ENCODE measurements around the gene EVA1C. TPM values are rescaled to one million over a fixed set of nuclear protein-coding genes. Genes with fewer than 3 reads are reported as not detected.
"Not testable (repeated sequence)": the region's sequence is repeated elsewhere in the genome, so short reads cannot be mapped to it uniquely, and the experiment has no call there.

The EVA1C gene
- total and polyA plus RNA-seq, 9 donors, result 1.3 to 2.9 (median 2.0) TPM

DNA sequence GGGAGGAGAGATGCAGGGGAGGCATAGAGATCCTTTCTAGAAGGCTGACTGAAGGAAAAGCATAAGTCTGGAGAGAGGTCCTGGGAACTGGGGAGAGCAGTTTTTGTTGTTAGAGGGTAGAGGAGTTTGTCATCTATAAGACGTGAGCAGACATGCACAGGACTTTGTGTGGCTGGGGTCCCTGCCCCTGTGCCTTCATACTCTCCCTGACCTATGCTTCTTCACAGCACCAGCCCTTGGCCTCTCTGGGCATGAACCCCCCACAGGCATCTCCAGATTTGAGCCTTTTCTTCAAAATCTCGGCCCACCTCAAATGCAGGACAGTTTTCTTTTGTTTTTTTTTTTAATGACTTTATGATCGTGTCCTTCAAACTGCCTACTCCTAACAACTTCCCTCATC is 79.9 kb downstream of the EVA1C start:
- H3K27ac ChIP-seq (ENCODE audit: low read length), result no peak overlapping the region
- WGBS (ENCODE audit: insufficient coverage), result no CpG with 5 or more reads among the region's 3 CpGs
- H3K4me1 ChIP-seq (ENCODE audit: control insufficient read depth, insufficient read depth, low read length), result no peaks in the 10 kb centered on the region
- no peaks in the 10 kb centered on the region for H3K36me3 ChIP-seq (ENCODE audit: control insufficient read depth, insufficient read depth, low read length)
- no peaks in the 10 kb centered on the region for H3K27me3 ChIP-seq (ENCODE audit: control insufficient read depth, insufficient read depth, low read length)
- no peak for DNase-seq
- H3K4me3 ChIP-seq (ENCODE audit: low read length), result no peak overlapping the region
- peaks cover 8% of the 10 kb centered on the region for H3K9me3 ChIP-seq (replicated peaks; ENCODE audit: control insufficient read depth, low read depth, low read length)

DNA sequence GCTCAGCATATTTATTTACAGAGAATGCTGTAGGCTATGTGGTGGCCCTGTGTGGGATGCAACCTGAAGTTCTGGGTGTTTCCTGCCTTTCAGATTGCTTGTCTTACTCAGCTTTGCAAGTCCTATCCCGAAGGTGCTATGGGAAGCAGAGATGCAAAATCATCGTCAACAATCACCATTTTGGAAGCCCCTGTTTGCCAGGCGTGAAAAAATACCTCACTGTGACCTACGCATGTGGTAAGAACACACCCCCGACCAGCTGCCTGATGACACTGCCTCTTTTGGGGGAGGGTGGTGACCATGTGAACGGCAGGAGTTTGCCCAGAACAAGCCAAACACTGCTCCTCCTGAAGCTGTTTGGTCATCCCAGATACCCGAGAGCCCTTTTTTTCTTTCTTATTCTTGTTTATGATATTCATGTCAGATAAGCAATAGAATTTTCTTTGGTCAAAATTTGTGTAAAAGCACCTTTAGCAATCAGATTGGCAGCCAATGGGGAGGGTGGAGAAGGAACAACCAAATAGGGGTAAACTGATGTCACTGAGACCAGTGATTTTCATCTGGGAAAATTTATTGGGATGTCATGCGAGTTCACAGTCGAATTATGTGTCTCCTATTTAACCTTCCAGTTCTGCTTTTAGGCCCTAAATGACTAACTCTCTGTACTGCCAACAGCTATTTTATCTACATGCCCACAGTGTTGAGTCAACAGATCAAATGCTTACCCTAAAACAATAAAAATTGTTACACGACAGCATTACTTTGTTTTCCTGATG is 82.6 kb downstream of the EVA1C start:
- WGBS (ENCODE audit: insufficient coverage), result 75% methylated on average over 2 of the region's 10 CpGs
- Histone ChIP-seq H3K36me3 (ENCODE audit: control insufficient read depth, insufficient read depth, low read length) (no peaks in the 10 kb centered on the region), H3K27ac (ENCODE audit: low read length) (no peak overlapping the region)

DNA sequence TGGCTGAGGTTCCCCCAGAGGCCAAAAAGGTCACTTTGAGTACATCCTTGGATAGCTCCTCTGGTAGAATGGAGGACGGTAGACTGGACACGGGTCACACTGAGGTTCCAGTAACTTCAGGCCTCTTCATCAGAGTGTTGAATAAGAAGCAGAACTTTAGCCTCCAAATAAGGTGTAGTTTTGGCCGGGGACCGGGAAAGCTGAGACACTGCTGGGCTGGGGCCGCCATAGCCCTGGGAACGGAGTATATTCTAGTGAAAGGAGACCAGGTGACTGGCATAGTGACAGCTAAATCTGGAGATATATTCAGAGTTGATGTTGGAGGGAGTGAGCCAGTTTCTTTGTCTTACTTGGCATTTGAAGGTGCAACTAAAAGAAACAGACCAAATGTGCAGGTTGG is 84.1 kb downstream of the EVA1C start:
- no peak overlapping the region for H3K27ac ChIP-seq (ENCODE audit: low read length)
- H3K4me1 ChIP-seq (ENCODE audit: control insufficient read depth, insufficient read depth, low read length), result peaks cover 10% of the 10 kb centered on the region
- H3K27me3 ChIP-seq (ENCODE audit: control insufficient read depth, insufficient read depth, low read length), result no peaks in the 10 kb centered on the region
- H3K36me3 ChIP-seq (ENCODE audit: control insufficient read depth, insufficient read depth, low read length), result no peaks in the 10 kb centered on the region
- WGBS (ENCODE audit: insufficient coverage), result 87% methylated on average over 6 of the region's 6 CpGs
- no peak overlapping the region for H3K4me3 ChIP-seq (ENCODE audit: low read length)
- peak; percentile 51 for DNase-seq
- no peaks in the 10 kb centered on the region for H3K9me3 ChIP-seq (replicated peaks; ENCODE audit: control insufficient read depth, low read depth, low read length)

More for the DNA sequence above, 82.6 kb downstream of the EVA1C start:
- H3K9me3 ChIP-seq (replicated peaks; ENCODE audit: control insufficient read depth, low read depth, low read length), result no peaks in the 10 kb centered on the region
- H3K4me3 ChIP-seq (ENCODE audit: low read length), result no peak overlapping the region
- no peaks in the 10 kb centered on the region for H3K27me3 ChIP-seq (ENCODE audit: control insufficient read depth, insufficient read depth, low read length)
- DNase-seq, result no peak
- H3K4me1 ChIP-seq (ENCODE audit: control insufficient read depth, insufficient read depth, low read length), result peaks cover 10% of the 10 kb centered on the region

DNA sequence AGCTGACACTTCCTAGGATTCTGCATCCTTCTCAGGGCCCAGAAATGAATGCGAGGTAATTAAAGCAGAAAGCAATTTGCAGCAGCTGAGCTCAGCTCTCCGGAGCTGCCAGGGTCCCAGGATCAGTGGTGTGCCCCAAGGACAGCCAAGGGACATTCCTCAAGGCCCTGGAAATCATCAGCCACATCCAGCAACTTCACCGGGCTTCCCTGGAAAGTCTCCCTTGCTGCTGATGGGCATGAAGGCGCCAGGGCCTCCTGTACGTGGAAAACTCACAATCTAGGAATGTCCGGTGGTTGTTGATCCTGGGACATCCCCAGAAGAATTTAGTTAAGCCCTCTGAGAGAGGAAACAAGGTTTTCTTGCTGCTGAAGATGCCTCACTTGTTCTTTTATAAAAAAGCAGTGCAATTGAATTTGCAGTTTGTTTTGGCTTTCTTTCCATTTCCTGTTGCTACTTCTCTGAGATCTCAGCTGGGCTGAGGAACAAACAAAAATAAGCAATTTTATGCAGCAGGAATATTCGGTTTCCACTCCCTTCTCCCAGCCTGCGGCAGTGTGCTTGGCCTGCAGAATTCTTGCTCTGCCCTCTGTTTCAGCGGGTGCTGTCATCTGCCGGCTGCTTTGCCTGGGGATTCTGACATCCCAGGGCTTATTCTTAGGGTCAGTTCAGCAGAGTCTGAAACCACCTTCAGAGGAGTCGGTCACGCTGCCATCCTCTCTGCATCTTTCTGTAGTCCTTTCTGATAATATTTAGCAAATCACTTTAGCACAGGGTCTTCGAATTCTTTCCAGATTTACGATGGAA is 86.9 kb downstream of the EVA1C start:
- H3K4me3 ChIP-seq (ENCODE audit: low read length), result no peak overlapping the region
- H3K9me3 ChIP-seq (replicated peaks; ENCODE audit: control insufficient read depth, low read depth, low read length), result no peaks in the 10 kb centered on the region
- peak; percentile 46 for DNase-seq
- H3K36me3 ChIP-seq (ENCODE audit: control insufficient read depth, insufficient read depth, low read length), result no peaks in the 10 kb centered on the region
- WGBS (ENCODE audit: insufficient coverage), result 25% methylated on average over 10 of the region's 14 CpGs
- peak overlapping the region; percentile 20 for H3K27ac ChIP-seq (ENCODE audit: low read length)
- peaks cover 10% of the 10 kb centered on the region for H3K4me1 ChIP-seq (ENCODE audit: control insufficient read depth, insufficient read depth, low read length)
- no peaks in the 10 kb centered on the region for H3K27me3 ChIP-seq (ENCODE audit: control insufficient read depth, insufficient read depth, low read length)

DNA sequence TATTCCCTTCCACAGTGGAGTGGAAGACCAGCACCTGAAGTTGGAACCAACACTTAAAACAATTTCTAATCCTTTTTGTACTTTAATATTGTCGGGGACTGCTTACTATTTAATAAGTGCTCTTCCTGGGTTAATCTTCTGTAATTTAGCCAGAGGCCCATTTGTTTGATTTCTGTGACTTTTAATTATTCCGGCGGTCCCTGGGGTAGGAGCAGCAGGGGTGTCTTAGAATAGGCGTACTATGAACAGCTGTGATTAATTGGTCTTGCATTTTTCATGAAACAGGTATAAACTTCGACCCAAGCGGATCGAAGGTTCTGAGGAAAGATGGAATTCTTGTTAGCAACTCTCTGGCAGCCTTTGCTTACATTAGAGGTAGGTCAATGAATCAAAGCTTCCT is 91.1 kb downstream of the EVA1C start:
- WGBS (ENCODE audit: insufficient coverage), result 97% methylated on average over 6 of the region's 7 CpGs

DNA sequence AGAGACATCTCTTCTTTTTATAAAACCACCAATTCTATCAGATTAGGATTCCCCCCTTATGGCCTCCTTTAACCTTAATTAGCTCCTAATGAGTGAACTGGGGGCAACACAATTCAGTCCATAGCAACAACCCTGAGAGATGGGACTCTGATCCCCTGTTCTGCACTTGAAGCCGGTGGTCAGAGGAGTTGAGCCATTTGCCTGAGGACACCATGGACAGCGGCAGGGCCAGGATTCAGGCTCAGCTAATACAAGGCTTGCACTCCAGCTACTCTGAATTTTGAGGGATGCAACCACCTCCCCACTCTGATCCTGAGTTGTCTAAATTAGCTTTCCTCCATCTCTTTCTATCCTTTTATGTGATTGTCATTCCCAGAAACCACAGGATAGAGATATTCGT is 93.3 kb downstream of the EVA1C start:
- not testable (repeated sequence) for DNase-seq; H3K4me1 ChIP-seq (ENCODE audit: control insufficient read depth, insufficient read depth, low read length); H3K4me3 ChIP-seq (ENCODE audit: low read length); H3K27me3 ChIP-seq (ENCODE audit: control insufficient read depth, insufficient read depth, low read length); H3K9me3 ChIP-seq (replicated peaks; ENCODE audit: control insufficient read depth, low read depth, low read length); H3K36me3 ChIP-seq (ENCODE audit: control insufficient read depth, insufficient read depth, low read length); H3K27ac ChIP-seq (ENCODE audit: low read length)
- no CpG with 5 or more reads among the region's 3 CpGs for WGBS (ENCODE audit: insufficient coverage)

More for the DNA sequence above, 91.1 kb downstream of the EVA1C start:
- H3K4me1 ChIP-seq (ENCODE audit: control insufficient read depth, insufficient read depth, low read length), result peaks cover 16% of the 10 kb centered on the region
- not testable (repeated sequence) for H3K27ac ChIP-seq (ENCODE audit: low read length); H3K9me3 ChIP-seq (replicated peaks; ENCODE audit: control insufficient read depth, low read depth, low read length); H3K27me3 ChIP-seq (ENCODE audit: control insufficient read depth, insufficient read depth, low read length); DNase-seq; H3K4me3 ChIP-seq (ENCODE audit: low read length); H3K36me3 ChIP-seq (ENCODE audit: control insufficient read depth, insufficient read depth, low read length)

DNA sequence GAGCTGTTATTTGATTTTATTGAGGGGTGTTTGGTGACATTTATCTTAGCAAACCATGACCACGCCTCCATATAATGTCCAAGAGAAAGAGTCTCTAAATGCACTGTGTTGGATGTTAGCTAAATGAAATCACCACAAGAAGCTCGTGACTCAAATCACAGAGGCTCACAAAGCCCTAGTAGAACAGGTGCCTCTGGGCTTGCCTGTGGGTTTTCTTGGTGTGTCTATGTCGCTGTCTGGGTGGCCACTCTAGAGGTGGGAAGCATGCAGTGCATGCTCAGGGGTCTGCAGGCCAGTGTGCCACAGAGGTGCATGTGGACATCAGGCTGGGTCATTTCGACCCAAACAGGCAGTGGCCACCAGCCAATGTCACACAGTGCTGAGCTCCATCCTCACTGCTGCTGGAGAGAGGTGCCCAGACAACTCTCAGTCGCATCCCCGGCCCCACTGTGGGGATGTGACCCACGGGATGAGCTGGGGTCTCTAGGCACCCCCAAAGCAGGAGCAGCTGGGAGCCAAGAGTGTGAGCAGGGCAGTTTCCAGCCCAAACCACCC is 94.0 kb downstream of the EVA1C start:
- DNase-seq; H3K4me1 ChIP-seq (ENCODE audit: control insufficient read depth, insufficient read depth, low read length); H3K9me3 ChIP-seq (replicated peaks; ENCODE audit: control insufficient read depth, low read depth, low read length); H3K27ac ChIP-seq (ENCODE audit: low read length); H3K36me3 ChIP-seq (ENCODE audit: control insufficient read depth, insufficient read depth, low read length); H3K4me3 ChIP-seq (ENCODE audit: low read length); H3K27me3 ChIP-seq (ENCODE audit: control insufficient read depth, insufficient read depth, low read length): not testable (repeated sequence)
- WGBS (ENCODE audit: insufficient coverage), result 100% methylated on average over 2 of the region's 7 CpGs

DNA sequence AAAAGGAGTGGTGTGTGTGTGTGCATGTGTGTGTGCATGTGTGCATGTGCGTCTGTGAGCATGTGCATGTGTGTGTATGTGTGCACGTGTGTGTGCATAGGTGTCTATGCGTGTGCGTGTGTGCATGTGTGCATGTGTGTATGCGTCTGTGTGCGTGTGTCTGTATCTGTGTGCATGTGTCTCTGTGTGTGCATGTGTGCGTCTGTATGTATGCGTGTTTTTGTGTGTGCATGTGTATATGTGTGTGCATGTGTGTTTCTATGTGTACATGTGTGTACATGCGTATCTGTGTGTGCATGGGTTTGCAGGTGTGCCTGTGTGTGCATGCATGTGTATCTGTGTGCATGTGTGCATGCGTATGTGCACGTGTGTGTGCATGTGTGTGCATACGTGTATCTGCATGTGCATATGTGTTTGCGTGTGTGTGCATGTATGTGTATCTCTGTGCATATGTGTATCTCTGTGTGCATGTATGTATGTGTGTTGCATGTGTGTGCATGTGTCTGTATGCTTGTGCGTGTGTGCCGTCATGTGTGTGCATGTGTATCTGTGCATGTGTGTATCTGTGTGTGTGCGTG is 94.9 kb downstream of the EVA1C start:
- H3K9me3 ChIP-seq (replicated peaks; ENCODE audit: control insufficient read depth, low read depth, low read length), result no peaks in the 10 kb centered on the region
- H3K27ac ChIP-seq (ENCODE audit: low read length), result no peak overlapping the region
- H3K36me3 ChIP-seq (ENCODE audit: control insufficient read depth, insufficient read depth, low read length), result no peaks in the 10 kb centered on the region
- peaks cover 8% of the 10 kb centered on the region for H3K4me1 ChIP-seq (ENCODE audit: control insufficient read depth, insufficient read depth, low read length)
- H3K4me3 ChIP-seq (ENCODE audit: low read length), result no peak overlapping the region
- 96% methylated on average over 15 of the region's 16 CpGs for WGBS (ENCODE audit: insufficient coverage)
- no peak for DNase-seq
- no peaks in the 10 kb centered on the region for H3K27me3 ChIP-seq (ENCODE audit: control insufficient read depth, insufficient read depth, low read length)

DNA sequence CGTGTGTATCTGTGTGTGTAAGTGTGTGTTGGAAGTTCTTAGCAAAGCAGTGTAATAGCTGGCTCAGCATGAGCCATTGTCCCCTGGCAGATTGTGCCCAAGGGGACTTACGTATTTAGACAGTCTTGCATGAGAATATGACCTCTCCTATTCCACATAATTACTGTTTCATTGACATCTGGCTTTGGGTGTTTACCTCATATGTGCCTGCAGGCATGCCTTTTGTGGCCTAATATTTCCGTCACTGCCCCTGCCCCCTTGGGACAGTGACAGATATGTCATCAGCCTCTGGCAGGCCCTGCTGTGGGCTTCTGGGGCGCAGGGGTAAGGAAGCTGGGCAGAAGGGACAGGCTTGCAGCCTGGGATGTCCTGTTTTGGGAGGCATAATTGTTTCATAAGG is 95.5 kb downstream of the EVA1C start:
- not testable (repeated sequence) for H3K4me3 ChIP-seq (ENCODE audit: low read length); H3K27ac ChIP-seq (ENCODE audit: low read length); H3K4me1 ChIP-seq (ENCODE audit: control insufficient read depth, insufficient read depth, low read length); H3K27me3 ChIP-seq (ENCODE audit: control insufficient read depth, insufficient read depth, low read length); H3K9me3 ChIP-seq (replicated peaks; ENCODE audit: control insufficient read depth, low read depth, low read length); DNase-seq; H3K36me3 ChIP-seq (ENCODE audit: control insufficient read depth, insufficient read depth, low read length)
- 72% methylated on average over 2 of the region's 4 CpGs for WGBS (ENCODE audit: insufficient coverage)

DNA sequence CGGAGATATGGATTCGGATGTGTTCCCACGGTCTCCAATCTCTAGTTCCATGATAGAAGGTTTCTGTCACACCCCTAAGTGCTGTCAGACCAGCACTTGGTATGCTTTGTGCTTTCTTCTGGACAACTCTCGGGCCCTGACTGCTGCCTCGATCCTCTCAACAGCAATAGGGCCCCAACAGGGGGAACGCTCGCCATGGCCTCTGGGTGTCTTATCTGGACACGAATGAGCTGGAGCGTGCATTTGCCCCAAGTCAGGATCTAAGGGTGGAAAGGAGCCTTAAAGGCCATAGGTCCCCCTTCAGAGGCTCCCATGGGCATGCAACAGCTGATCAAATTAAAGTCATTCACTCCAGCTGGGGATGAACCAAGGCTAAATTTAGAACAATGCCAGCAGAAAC is 96.1 kb downstream of the EVA1C start:
- Histone ChIP-seq H3K27ac (ENCODE audit: low read length) (no peak overlapping the region), H3K4me3 (ENCODE audit: low read length) (no peak overlapping the region), H3K27me3 (ENCODE audit: control insufficient read depth, insufficient read depth, low read length) (no peaks in the 10 kb centered on the region), H3K4me1 (ENCODE audit: control insufficient read depth, insufficient read depth, low read length) (peaks cover 8% of the 10 kb centered on the region), H3K36me3 (ENCODE audit: control insufficient read depth, insufficient read depth, low read length) (no peaks in the 10 kb centered on the region), H3K9me3 (replicated peaks; ENCODE audit: control insufficient read depth, low read depth, low read length) (no peaks in the 10 kb centered on the region)
- 93% methylated on average over 7 of the region's 9 CpGs for WGBS (ENCODE audit: insufficient coverage)
- no peak for DNase-seq
